ENCODE results near the gene VTI1B.

DNA sequence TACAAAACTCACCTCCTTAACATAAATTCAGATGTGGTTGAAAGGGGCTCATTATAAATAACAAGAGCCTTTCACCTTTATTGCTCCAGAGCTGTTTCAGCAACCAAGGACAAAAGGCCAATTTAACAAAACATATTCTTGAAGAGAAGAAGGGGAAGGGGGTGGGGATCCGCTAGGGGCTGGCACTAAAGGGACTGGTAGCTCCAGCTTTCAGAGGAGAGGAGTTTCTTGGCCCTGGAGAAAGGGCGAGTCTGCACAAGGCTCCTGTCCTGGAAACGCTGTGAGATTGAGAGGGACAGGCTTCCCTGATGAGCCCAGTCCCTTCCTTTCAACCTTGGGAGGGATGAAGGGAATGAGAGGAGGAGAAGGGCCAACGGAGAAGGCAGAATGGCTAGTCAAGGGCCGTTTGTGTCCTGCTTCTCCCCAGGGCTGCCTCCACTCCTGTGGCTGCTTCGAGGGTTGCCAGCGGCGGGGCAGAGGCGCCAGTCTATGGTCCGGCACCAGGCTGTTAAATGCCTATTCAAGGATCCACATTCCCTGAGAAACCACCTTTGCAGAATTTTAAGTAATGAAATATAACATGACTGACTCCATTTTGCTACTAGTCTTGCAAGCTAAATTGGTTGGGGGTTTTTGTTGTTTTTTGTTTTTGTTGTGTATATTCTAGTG lies 64.7 kb downstream of the VTI1B start:
- TF ChIP-seq EP300 (IDR thresholded peaks at IDR 0.05) = no peak
- no peak for TF ChIP-seq POLR2A (IDR thresholded peaks at IDR 0.05)
- TF ChIP-seq, protein P1, sequence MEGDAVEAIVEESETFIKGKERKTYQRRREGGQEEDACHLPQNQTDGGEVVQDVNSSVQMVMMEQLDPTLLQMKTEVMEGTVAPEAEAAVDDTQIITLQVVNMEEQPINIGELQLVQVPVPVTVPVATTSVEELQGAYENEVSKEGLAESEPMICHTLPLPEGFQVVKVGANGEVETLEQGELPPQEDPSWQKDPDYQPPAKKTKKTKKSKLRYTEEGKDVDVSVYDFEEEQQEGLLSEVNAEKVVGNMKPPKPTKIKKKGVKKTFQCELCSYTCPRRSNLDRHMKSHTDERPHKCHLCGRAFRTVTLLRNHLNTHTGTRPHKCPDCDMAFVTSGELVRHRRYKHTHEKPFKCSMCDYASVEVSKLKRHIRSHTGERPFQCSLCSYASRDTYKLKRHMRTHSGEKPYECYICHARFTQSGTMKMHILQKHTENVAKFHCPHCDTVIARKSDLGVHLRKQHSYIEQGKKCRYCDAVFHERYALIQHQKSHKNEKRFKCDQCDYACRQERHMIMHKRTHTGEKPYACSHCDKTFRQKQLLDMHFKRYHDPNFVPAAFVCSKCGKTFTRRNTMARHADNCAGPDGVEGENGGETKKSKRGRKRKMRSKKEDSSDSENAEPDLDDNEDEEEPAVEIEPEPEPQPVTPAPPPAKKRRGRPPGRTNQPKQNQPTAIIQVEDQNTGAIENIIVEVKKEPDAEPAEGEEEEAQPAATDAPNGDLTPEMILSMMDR (IDR thresholded peaks at IDR 0.05) = no peak
- no peak for TF ChIP-seq POLR2AphosphoS5 (IDR thresholded peaks at IDR 0.05)
